NCI-H2227 (cell line): ENCODE results near the gene SLC8A2.

Experiments used
- DNase-seq: peaks from one replicate; lab custom pipeline; 2025; ENCODE audit not compliant: unreplicated experiment; lab: John Stamatoyannopoulos, UW

The SLC8A2 gene

GRCh38 chr19:47471733-47472457 lies at the start of gene SLC8A2:
Gene SLC8A2 (minus strand): TSS chr19:47471893. CDS start chr19:47466403, 5,490 bp downstream.
- DNase-seq, result peak; percentile 76

GRCh38 chr19:47520839-47521238 lies 49.1 kb upstream of the SLC8A2 start:
- DNase-seq, result no peak

GRCh38 chr19:47520343-47520806 lies 48.7 kb upstream of the SLC8A2 start:
- DNase-seq, result no peak

- DNase-seq, result no peak
Observed at GRCh38 chr19:47518854-47519253, 47.2 kb upstream of the SLC8A2 start.

- DNase-seq, result no peak
Observed at GRCh38 chr19:47518139-47518538, 46.4 kb upstream of the SLC8A2 start.

GRCh38 chr19:47514869-47515588 lies 43.3 kb upstream of the SLC8A2 start, which contains the start of gene NAPA:
Gene NAPA (minus strand): TSS chr19:47515063. CDS start chr19:47514940, 123 bp downstream.
- DNase-seq, result peak; percentile 100

GRCh38 chr19:47514151-47514868 lies 42.6 kb upstream of the SLC8A2 start:
- DNase-seq, result no peak

- no peak for DNase-seq
Observed at GRCh38 chr19:47512948-47513319, 41.2 kb upstream of the SLC8A2 start.

GRCh38 chr19:47512183-47512947 lies 40.7 kb upstream of the SLC8A2 start:
- no peak for DNase-seq

- DNase-seq, result no peak
Observed at GRCh38 chr19:47511681-47512080, 40.0 kb upstream of the SLC8A2 start.

GRCh38 chr19:47511128-47511517 lies 39.4 kb upstream of the SLC8A2 start:
- no peak for DNase-seq

- no peak for DNase-seq
Observed at GRCh38 chr19:47510516-47511127, 38.9 kb upstream of the SLC8A2 start.

- DNase-seq, result no peak
Observed at GRCh38 chr19:47509973-47510372, 38.3 kb upstream of the SLC8A2 start.

GRCh38 chr19:47509170-47509847 lies 37.6 kb upstream of the SLC8A2 start:
- no peak for DNase-seq

- no peak for DNase-seq
Observed at GRCh38 chr19:47508721-47509120, 37.0 kb upstream of the SLC8A2 start.

- peak; percentile 70 for DNase-seq
Observed at GRCh38 chr19:47507924-47508553, 36.3 kb upstream of the SLC8A2 start.

- DNase-seq, result peak; percentile 75
Observed at GRCh38 chr19:47507012-47507411, 35.3 kb upstream of the SLC8A2 start.

- DNase-seq, result no peak
Observed at GRCh38 chr19:47506459-47506858, 34.8 kb upstream of the SLC8A2 start.

GRCh38 chr19:47505506-47505905 lies 33.8 kb upstream of the SLC8A2 start:
- DNase-seq, result no peak

GRCh38 chr19:47503826-47504150 lies 32.1 kb upstream of the SLC8A2 start:
- no peak for DNase-seq
